Measurements from ENCODE around the gene RTL1.

DNA sequence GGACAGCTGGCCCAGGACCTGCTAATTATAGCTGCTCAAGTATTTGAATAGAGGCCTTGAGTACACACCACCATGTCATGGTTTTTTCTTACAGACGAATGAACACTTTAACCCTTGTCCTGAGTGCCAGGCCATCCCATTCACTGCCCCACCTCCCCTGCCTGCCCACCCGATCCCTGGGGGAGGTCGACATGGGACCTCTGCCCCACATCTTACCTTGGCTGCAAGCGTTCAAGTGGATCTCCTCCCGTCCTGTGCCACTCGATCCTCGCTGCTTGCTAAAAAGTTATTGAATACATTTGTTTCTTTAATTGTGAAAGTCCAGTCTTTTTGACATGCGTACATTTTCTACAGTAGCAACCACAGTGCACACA lies 10.3 kb downstream of the RTL1 start:
- TF ChIP-seq, protein P1, sequence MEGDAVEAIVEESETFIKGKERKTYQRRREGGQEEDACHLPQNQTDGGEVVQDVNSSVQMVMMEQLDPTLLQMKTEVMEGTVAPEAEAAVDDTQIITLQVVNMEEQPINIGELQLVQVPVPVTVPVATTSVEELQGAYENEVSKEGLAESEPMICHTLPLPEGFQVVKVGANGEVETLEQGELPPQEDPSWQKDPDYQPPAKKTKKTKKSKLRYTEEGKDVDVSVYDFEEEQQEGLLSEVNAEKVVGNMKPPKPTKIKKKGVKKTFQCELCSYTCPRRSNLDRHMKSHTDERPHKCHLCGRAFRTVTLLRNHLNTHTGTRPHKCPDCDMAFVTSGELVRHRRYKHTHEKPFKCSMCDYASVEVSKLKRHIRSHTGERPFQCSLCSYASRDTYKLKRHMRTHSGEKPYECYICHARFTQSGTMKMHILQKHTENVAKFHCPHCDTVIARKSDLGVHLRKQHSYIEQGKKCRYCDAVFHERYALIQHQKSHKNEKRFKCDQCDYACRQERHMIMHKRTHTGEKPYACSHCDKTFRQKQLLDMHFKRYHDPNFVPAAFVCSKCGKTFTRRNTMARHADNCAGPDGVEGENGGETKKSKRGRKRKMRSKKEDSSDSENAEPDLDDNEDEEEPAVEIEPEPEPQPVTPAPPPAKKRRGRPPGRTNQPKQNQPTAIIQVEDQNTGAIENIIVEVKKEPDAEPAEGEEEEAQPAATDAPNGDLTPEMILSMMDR (IDR thresholded peaks at IDR 0.05) = no peak
- TF ChIP-seq POLR2A (IDR thresholded peaks at IDR 0.05) (no peak), EP300 (IDR thresholded peaks at IDR 0.05) (no peak), POLR2AphosphoS5 (IDR thresholded peaks at IDR 0.05) (no peak)
